ENCODE results near the gene GMPS.

- no peak for TF ChIP-seq CTCF (IDR thresholded peaks at IDR 0.05)
- TF ChIP-seq POLR2A (IDR thresholded peaks at IDR 0.05): no peak
- TF ChIP-seq POLR2AphosphoS5 (IDR thresholded peaks at IDR 0.05): no peak
- TF ChIP-seq EP300 (IDR thresholded peaks at IDR 0.05; ENCODE audit: low read depth): no peak
These were observed 2.6 kb downstream of the GMPS start for GRCh38 chr3:155872904-155873646.
